Progenitor cell of endocrine pancreas (in vitro differentiated cells): Measurements from ENCODE around the gene NKD1. TPM values are rescaled to one million over a fixed set of nuclear protein-coding genes. Genes with fewer than 3 reads are reported as not detected.

Source experiments
- DNase-seq: peaks from one replicate; pipeline ENCODE4 v3.0.0; 2021; ENCODE audit warnings: low spot score; ENCODE audit not compliant: unreplicated experiment
- H3K27ac Mint-ChIP-seq: 2 replicates; pipeline ENCODE4 v1.8.0; 2021; ENCODE audit warnings: mild to moderate bottlenecking, moderate library complexity, mixed read lengths
- H3K27me3 Mint-ChIP-seq: 2 replicates; pipeline ENCODE4 v1.8.0; 2021; ENCODE audit warnings: mixed read lengths
- H3K36me3 Mint-ChIP-seq: 2 replicates; pipeline ENCODE4 v1.8.0; 2022; ENCODE audit warnings: mixed read lengths; ENCODE audit not compliant: insufficient read depth
- H3K4me1 Mint-ChIP-seq: 2 replicates; pipeline ENCODE4 v1.8.0; 2021; ENCODE audit warnings: low read depth, mixed read lengths
- H3K4me3 Mint-ChIP-seq: 2 replicates; pipeline ENCODE4 v1.8.0; 2021; ENCODE audit warnings: low read depth, mild to moderate bottlenecking, moderate library complexity, mixed read lengths
- H3K9me3 Mint-ChIP-seq: 2 replicates; pipeline ENCODE4 v1.8.0; 2021; ENCODE audit warnings: low read depth, mixed read lengths
- total RNA-seq: library from RNA; stranded (reverse); gene quantifications from 2 replicates; pipeline ENCODE4 v1.2.1, GENCODE V29; 2021
- TF ChIP-seq, protein P1 (sequence below): fragments of 200-600 bp; sonication (generic); IDR thresholded peaks from one replicate; pipeline ENCODE4 v1.5.0; 2021; ENCODE audit warnings: antibody characterized with exemption, mild to moderate bottlenecking; ENCODE audit not compliant: unreplicated experiment

The NKD1 gene
- total RNA-seq, 1 donor from 2014 or later: 3.0 TPM

DNA sequence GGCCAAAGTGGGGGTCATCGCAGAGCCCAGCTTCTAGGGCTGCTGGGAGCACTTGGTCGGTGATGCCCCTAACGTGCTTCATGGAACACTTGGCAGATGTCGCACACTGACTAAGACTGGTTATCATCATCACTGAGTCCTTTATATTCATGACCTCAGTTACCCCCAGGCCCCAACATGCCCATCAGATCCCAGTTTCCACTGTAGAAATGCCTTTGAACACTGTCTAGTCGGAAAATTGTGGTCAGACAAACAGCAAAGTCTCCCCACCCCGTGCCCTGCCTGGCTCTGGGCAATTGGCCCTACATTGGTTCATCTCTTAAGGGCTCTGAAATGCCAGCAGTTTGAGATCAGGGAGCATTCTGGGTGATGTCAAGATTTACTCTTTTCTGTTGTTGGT is 51.3 kb downstream of the NKD1 start:
- Mint-ChIP-seq H3K27ac (no peak overlapping the region), H3K9me3 (no peaks in the 10 kb centered on the region), H3K4me3 (no peak overlapping the region), H3K4me1 (peaks cover 2% of the 10 kb centered on the region), H3K36me3 (no peaks in the 10 kb centered on the region), H3K27me3 (peaks cover 6% of the 10 kb centered on the region)
- TF ChIP-seq, protein P1, sequence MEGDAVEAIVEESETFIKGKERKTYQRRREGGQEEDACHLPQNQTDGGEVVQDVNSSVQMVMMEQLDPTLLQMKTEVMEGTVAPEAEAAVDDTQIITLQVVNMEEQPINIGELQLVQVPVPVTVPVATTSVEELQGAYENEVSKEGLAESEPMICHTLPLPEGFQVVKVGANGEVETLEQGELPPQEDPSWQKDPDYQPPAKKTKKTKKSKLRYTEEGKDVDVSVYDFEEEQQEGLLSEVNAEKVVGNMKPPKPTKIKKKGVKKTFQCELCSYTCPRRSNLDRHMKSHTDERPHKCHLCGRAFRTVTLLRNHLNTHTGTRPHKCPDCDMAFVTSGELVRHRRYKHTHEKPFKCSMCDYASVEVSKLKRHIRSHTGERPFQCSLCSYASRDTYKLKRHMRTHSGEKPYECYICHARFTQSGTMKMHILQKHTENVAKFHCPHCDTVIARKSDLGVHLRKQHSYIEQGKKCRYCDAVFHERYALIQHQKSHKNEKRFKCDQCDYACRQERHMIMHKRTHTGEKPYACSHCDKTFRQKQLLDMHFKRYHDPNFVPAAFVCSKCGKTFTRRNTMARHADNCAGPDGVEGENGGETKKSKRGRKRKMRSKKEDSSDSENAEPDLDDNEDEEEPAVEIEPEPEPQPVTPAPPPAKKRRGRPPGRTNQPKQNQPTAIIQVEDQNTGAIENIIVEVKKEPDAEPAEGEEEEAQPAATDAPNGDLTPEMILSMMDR: no peak
- no peak for DNase-seq

DNA sequence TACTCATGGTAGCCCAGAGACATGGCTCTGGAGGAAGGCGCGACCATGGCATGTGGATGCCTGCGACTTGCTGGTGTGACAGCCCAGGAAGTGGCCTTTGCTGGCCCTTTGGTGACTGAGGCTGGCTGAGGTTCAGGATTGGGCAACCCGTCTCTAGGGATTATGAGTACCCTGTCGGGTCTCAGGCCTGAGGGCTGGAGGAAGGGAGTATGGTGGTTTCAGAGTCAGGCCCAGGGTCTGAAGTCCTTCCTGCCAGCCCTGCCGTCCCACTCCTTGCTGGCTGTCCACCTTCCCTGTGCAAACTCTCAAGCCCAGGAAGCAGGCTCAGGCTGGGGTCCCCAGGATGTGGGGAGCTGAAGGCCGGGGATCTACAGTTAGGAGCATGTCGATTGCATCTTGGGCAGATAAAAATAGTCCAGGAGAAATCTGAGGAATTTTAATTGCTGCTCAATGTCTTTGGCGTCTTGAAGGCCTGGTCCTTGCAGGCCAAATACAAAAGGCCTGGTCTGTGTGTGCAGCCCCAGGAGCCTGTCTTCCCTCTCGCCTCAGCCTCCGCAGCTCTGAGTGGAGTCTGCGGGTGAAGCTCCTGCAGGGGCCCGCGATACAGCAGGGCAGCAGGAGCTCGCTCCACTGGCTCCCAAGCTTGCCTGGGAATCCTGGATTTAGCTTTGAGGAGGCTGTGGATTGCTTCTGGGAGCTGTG is 52.5 kb downstream of the NKD1 start:
- Mint-ChIP-seq H3K36me3 (no peaks in the 10 kb centered on the region), H3K27me3 (peaks cover 6% of the 10 kb centered on the region), H3K4me1 (peaks cover 2% of the 10 kb centered on the region), H3K27ac (no peak overlapping the region), H3K9me3 (no peaks in the 10 kb centered on the region), H3K4me3 (no peak overlapping the region)
- TF ChIP-seq, protein P1: no peak
- no peak for DNase-seq

DNA sequence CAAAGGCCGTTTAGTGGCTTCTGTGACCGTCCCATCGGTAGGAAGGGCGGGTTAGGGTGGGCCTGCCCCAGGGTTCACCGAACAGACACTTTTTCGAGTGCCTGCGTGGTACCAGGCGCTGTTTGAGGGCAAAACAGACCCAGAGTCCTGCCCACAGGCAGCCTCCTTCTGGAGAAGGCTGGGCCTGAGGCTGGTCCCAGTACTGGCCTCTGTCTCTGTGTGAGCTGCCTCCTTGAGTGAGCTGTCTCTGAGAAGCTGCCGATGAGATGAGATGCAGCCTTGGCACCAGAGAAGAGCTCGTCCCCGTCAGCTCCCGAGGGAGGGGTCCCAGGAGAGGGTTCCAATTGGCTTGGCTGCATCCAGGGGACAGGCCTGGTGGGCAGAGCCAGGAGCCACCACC is 53.1 kb downstream of the NKD1 start:
- TF ChIP-seq, protein P1: no peak
- H3K9me3 Mint-ChIP-seq: no peaks in the 10 kb centered on the region
- peaks cover 2% of the 10 kb centered on the region for H3K4me1 Mint-ChIP-seq

DNA sequence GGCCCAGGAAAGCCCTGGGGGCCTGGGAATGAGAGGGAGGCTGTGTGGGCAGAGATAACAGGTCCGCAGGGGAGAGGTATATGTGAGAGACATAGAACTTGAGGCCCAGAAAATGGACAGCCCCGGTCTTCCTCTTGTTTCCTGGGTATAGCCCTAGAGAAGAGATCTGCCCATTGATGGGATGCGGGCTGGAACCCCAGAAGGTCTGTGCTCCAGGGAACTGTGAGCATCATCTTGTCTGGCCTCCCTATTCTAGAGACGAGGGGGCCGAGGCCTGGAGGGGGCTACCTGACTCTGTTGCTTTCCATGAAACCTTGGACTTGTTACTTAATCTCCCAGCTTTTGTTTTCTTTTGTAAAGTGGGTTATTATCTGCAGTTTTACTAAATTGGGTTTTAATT is 53.9 kb downstream of the NKD1 start:
- peaks cover 2% of the 10 kb centered on the region for H3K4me1 Mint-ChIP-seq
- no peaks in the 10 kb centered on the region for H3K36me3 Mint-ChIP-seq
- DNase-seq: no peak
- peaks cover 6% of the 10 kb centered on the region for H3K27me3 Mint-ChIP-seq
- no peak overlapping the region for H3K27ac Mint-ChIP-seq
- no peaks in the 10 kb centered on the region for H3K9me3 Mint-ChIP-seq
- H3K4me3 Mint-ChIP-seq: no peak overlapping the region
- TF ChIP-seq, protein P1: no peak

More for the DNA sequence above, 53.1 kb downstream of the NKD1 start:
- DNase-seq: no peak
- Mint-ChIP-seq H3K27ac (no peak overlapping the region), H3K36me3 (no peaks in the 10 kb centered on the region), H3K4me3 (no peak overlapping the region), H3K27me3 (peaks cover 6% of the 10 kb centered on the region)

DNA sequence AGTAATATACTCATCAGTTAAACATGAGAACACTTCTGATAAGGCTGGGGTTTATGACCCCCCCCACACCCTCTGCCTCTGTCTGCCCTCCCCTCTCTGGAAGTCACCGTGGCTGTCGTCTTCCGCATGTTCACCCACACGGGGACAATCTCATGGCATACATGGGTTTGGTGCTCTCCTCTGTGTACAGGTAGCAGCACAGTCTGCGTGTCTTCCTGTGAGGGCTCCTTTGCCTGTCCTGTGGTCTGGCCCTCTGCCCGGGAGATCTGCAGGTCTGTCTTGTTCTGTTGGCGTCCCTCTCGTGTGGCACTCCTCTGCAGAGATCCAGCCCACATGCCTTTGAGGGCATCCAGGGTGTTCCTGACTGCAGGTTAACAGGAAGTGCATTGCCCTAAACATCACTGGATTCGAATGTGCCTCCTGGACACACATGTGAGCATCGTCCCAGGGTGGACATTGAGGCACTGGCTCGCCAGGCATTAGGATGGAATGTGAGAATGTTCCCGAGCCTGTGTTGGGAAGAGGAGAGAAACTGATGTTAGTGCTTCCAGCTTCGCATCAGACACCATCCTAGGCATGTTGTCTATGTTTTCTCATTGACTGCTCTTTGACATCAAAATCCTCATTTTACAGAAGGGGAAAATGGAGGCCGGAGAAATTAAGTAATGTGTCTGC is 54.5 kb downstream of the NKD1 start:
- Mint-ChIP-seq H3K36me3 (no peaks in the 10 kb centered on the region), H3K4me1 (peaks cover 2% of the 10 kb centered on the region), H3K27me3 (peaks cover 6% of the 10 kb centered on the region), H3K27ac (peak overlapping the region; percentile 19), H3K4me3 (no peak overlapping the region), H3K9me3 (no peaks in the 10 kb centered on the region)
- no peak for DNase-seq
- TF ChIP-seq, protein P1: no peak
